LoVo (cell line): Measurements from ENCODE around the gene NELL1.

ENCODE experiments used
- DNase-seq: peaks from one replicate; pipeline ENCODE4 v3.0.0-alpha.2; 2016; ENCODE audit warnings: low spot score

Gene NELL1

GRCh38 chr11:20874358-20874757 is 205.0 kb downstream of the NELL1 start:
- no peak for DNase-seq

DNA sequence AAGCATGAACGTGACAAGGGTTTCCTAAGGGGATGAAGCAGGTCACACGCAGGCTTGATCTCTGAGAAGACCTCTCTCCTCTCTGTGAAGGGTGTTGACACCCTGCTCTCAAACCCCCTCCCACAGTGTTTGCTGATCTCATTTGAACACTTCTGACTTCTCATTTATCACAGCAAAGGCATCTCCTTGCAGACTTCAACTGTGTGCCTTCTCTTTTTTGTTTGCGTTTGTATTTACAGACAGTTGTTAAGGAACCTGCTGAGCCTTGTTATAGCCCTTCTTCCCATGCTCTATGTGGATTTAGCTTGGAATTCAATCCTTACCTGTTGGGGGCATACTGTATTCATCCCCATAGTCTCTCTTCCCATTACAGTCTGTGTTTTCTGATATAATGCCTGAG is 206.5 kb downstream of the NELL1 start:
- no peak for DNase-seq

DNA sequence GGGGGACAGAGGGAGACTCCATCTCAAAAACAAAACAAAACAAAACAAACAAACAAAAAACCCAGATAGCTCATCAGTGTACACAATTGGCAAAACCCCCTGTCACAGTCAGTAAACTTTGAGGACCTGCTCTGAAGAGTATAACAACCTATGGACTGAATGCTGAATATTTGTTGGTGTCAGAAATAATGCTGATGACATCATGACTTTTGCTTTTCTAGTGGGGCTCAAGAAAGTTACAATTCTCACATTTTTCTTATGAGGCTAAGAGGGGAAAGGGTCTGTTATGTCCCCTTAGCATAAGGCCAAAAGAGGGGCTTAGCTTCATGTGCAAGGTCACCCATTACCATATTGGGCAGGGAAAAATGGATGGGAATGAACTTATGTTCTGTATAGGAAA is 207.4 kb downstream of the NELL1 start:
- no peak for DNase-seq

- no peak for DNase-seq
Observed at GRCh38 chr11:20880094-20880493, 210.7 kb downstream of the NELL1 start.

DNA sequence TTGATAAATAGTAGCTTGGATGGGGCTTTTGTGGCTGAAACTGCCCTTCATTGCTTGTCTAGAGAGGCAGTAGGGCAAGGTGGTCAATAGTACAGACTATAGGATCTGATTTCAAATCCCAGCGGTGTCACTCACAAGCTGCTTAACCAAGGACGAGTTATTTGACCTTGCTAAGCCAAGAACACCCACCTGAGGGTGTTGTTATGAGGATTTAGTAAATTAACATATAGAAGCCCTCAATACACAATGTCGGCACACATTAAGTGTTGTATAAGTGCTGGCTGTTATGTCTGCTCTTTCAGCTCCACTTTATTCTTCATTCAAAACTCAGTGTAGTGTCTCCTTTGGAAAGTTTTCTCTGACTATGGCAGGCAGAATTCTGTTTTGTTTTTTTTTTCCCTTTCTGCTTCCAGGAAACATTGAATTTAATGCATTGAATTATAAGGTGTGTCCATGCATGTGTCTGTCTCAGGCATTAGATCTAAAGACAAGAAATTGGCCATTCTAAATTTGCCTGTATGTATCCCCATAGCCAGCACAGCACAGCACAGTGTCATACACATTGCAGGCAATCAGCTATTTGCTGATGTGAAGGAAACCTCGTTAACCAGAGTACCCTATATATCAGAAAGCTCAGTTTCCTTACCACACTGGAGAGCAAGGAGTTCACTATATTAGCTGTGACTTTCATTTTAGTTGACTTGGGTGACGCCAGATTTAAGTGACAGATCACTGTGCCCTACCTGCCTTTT is 212.1 kb downstream of the NELL1 start:
- DNase-seq, result no peak

DNA sequence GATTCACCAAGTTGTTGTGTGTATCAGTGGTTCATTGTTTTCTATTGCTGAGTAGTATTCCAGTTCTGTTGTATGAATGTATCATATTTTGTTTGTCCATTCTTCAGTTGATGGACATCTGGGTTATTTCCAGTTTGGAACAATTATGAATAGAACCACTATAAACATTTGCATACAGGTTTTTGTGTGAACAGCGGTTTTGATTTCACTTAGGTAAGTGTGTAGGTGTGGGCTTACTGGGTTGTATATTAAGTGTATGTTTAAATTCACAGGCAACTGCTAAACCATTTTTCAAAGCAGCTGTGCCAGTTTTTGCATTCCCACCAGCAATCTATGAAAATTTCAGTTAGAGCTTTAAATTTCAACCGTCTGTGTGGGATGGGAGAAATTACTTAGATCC is 217.8 kb downstream of the NELL1 start:
- no peak for DNase-seq

- no peak for DNase-seq
Observed at GRCh38 chr11:20894296-20894695, 224.9 kb downstream of the NELL1 start.

- no peak for DNase-seq
Observed at GRCh38 chr11:20909995-20910726, 240.8 kb downstream of the NELL1 start.

DNA sequence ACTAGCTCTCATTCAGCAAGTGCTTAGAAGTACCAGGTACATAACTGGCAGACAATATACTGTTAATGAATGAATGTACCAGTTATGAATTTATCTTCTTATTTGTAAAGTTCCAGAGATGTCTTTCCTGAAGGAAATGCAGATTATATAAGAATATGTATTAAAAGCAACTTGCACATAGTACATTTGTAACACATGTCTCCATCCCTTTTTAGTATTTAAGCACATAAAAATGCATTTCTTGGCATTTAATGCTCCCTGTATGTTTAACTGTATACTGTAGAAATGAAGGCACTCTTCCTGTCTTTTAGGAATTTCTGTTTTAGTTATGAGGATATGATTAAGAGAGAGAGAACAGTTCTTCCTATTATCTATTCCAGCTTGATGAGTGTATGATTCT is 241.3 kb downstream of the NELL1 start:
- DNase-seq, result no peak

GRCh38 chr11:20912065-20912821 is 242.9 kb downstream of the NELL1 start:
- DNase-seq, result no peak

DNA sequence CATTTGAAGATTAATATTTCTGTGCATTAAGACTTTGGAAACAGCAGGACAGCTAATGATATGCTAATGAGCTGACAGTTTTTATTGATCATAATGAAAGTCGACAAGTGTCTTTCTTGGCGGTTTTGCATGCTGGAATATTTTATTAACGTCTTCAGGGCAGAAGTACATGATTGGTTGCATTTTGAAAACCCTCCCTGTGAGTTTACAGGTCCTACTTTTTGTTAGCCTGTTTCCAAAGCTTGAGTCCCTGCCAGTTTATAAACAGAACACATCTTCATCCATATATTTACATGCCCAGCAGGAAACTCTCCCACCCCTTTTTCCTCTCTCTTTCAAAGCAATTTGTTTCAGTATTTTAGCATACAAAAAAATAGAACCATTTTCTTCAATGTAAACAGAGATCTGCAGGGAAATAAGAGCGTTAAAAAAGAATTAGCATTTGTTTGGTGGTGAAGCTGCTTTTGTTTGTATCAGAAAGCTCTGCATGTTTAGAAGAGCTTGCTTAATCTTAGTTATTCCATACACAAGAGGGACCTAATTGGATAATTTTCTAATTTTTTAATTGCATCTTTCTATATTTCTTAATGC is 243.6 kb downstream of the NELL1 start:
- no peak for DNase-seq

GRCh38 chr11:20917306-20917705 is 247.9 kb downstream of the NELL1 start:
- no peak for DNase-seq

GRCh38 chr11:20926799-20927540 is 257.6 kb downstream of the NELL1 start:
- no peak for DNase-seq

DNA sequence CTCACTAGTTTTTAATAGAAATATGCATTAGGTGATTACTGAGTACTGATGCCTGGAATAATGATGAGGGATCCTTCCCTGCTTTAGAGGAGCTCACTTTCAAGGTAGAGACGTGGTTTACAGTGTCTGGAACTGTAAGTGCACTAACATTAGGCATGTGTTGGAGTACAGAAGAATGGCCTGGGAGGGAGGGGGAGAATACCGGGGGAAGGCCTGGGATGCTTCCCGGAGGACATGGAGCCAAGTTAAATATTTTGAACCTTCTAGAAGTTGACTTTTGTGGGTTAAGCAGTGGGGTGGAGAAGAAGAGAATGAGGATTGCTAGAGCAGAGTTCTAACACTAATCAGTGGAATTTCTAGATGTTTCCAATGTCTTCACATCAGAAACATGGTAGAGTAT is 261.6 kb downstream of the NELL1 start:
- no peak for DNase-seq

DNA sequence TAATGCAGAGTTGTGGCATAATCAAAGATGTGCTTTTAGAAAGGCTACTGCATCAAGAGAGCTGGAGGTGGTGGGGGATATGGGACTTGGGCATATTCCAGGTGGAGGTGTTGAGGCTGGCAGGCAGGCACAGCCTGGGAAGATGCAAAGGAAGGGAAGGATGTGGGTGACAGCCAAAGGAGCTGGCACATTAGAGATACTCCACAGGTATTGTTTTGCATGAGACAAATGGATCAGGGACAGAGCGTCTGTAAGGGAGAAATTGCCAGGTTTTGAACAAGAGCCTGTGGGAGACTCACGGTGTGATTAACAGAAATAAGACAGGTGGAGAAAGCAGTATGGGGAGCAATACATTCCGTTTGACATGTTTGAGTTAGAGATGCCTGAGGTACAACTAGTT is 263.7 kb downstream of the NELL1 start:
- DNase-seq, result no peak

GRCh38 chr11:20933958-20934357 is 264.6 kb downstream of the NELL1 start:
- no peak for DNase-seq

DNA sequence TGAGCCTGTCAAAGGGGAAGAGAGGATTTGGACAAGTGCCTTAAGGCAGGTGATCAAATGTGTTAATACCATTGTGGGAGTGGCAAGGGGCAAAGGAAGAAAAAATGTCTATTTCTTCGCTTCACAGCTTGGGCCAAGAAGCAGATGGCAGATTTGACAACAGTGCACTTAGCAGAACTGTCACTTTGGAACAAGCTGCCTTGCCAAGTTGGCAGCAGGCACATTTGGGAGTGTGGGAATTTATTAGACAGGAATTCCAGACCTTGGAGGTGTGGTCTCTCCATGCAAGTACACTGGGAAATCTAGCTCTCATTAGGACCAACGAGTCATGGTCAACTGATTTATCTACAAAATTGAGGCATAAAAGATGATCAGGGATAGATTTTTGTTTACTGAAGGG is 265.1 kb downstream of the NELL1 start:
- no peak for DNase-seq

DNA sequence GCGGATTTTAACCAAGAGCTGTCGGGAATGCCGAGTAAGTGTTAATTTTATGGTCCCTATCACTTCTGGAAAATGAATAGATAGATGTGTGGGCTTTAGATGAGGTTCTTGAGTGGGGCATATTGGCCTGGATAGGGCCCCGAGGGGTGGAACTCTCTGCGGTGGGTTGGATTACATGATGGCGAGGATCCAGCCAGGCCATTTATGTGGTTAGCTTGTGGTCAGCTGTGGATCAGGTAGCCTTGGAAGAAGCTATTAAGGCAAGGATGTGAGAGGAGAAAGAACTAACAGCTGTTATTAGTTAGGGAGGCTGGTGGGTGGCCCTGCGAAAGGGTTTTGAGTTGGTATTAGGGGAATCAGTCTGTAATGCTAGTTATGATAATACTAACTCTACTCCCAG is 268.4 kb downstream of the NELL1 start:
- no peak for DNase-seq

DNA sequence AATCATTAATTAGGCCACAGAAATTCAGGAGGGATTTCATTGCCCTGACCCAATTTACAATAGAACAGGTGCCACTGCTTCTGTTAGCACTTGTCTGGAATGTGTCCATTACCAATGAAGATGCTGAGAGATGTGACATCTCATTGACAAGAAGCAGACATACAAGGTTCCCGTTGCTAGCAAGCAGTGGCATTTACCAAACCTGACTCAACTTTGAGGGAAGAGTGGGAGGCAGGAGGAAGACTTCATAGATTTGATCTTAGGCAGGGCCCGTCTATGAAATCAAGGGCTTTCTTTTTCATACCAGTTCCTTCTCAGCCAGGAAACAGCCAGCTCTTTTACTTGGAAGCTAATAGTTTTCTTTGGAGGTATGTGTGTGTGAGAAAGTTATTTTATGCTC is 280.2 kb downstream of the NELL1 start:
- DNase-seq, result no peak

DNA sequence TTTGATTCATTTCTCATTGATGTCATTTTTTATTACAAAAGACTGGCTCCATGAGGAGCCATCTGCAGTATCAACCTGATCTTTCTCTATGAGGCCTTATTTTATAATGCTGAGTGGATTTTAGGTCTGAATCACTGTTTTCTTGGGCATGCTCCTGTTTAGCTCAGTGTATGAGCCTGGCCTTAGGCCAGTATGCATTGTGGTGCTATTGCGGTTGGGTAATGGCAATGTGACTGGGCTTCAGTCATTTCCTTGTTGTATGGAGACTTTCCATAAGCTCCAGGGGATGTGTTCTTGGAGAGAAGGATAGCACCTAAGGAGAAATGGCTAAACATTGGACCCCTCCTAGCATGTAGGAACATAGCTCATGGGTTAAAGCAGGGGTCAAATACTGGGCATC is 293.2 kb downstream of the NELL1 start:
- DNase-seq, result no peak

GRCh38 chr11:20963596-20963995 is 294.2 kb downstream of the NELL1 start:
- no peak for DNase-seq

DNA sequence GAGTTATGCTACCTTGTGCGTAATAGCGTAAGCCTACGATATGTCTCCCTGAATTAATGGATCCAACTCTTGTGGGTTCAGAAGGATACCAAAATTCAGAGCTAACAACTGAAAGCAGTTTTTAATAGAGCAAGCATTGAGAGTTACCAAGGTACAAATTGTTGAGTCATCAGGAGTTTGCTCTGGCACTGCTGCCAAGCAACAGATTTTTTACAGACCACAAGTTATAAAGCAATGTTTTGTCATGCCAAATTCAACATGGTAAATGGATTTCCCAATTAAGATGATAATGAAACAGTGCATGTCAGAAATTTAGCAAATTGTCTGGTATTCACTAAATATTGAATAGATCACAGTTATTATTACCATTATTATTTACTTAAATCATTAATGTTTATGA is 295.6 kb downstream of the NELL1 start:
- DNase-seq, result no peak
